Measurements from ENCODE around the gene TPST2.

- TF ChIP-seq POLR2A (IDR thresholded peaks at IDR 0.05; ENCODE audit: borderline replicate concordance, extremely low read depth, insufficient read depth, insufficient read length): no peak
- TF ChIP-seq, protein P1, sequence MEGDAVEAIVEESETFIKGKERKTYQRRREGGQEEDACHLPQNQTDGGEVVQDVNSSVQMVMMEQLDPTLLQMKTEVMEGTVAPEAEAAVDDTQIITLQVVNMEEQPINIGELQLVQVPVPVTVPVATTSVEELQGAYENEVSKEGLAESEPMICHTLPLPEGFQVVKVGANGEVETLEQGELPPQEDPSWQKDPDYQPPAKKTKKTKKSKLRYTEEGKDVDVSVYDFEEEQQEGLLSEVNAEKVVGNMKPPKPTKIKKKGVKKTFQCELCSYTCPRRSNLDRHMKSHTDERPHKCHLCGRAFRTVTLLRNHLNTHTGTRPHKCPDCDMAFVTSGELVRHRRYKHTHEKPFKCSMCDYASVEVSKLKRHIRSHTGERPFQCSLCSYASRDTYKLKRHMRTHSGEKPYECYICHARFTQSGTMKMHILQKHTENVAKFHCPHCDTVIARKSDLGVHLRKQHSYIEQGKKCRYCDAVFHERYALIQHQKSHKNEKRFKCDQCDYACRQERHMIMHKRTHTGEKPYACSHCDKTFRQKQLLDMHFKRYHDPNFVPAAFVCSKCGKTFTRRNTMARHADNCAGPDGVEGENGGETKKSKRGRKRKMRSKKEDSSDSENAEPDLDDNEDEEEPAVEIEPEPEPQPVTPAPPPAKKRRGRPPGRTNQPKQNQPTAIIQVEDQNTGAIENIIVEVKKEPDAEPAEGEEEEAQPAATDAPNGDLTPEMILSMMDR (IDR thresholded peaks at IDR 0.05 in 2 of 3, conservative IDR thresholded peaks at IDR 0.05 in 1 of 3; ENCODE audit: borderline replicate concordance in 1 of 3, insufficient read depth in 1 of 3, low read depth in 2 of 3, low read length in 2 of 3): no peak
These were observed 26.0 kb upstream of the TPST2 start for GRCh38 chr22:26615830-26616435.

Measured in HCT116 (cell line).